Hepatocyte (in vitro differentiated cells): ENCODE data around the gene RHOU.

Source experiments
- CTCF ChIP-seq: fragments of 200-600 bp; sonication (generic); IDR thresholded peaks from 2 replicates; pipeline ENCODE4 v1.5.1; 2016; ENCODE audit warnings: antibody characterized with exemption, mild to moderate bottlenecking; ENCODE audit not compliant: poor library complexity
- EZH2 ChIP-seq: fragments of 200-600 bp; sonication (generic); IDR thresholded peaks from 2 replicates; pipeline ENCODE4 v1.6.1; 2016; ENCODE audit warnings: antibody characterized with exemption, mild to moderate bottlenecking, borderline replicate concordance
- EZH2phosphoT487 ChIP-seq: fragments of 200-600 bp; sonication (generic); IDR thresholded peaks from one replicate; pipeline ENCODE4 v1.6.1; 2018; ENCODE audit warnings: antibody characterized with exemption, mild to moderate bottlenecking, low read depth, moderate library complexity; ENCODE audit not compliant: unreplicated experiment, severe bottlenecking

- no peak for TF ChIP-seq CTCF
- TF ChIP-seq EZH2 = no peak
- TF ChIP-seq EZH2phosphoT487 = no peak
Observed at GRCh38 chr1:228755800-228756199, 20.5 kb downstream of the RHOU start.
